Activated CD8-positive, alpha-beta memory T cell treated with anti-CD3 and anti-CD28 coated beads, Interleukin-2, amount 10 ng/mL, durations not matched to agents 7 days and 5 days (primary cell): Measurements from ENCODE around the gene AOPEP. TPM values are rescaled to one million over a fixed set of nuclear protein-coding genes. Genes with fewer than 3 reads are reported as not detected.

Experiments
- ATAC-seq: fragments of 150-1000 bp; cut with Tn5 transposase; one replicate; pipeline ENCODE4 v1.10.0; 2021; ENCODE audit warnings: moderate library complexity
- CTCF ChIA-PET: fragments of 350-600 bp; sonication (Branson Sonifier 250); formaldehyde crosslinking; loops from one replicate; lab custom pipeline; 2021; ENCODE audit warnings: antibody characterized with exemption; lab: Charles Lee
- DNase-seq: peaks from one replicate; pipeline ENCODE4 v3.0.0-alpha.2; 2020
- H3K27ac Mint-ChIP-seq: one replicate; pipeline ENCODE4 v1.8.0; 2021; ENCODE audit warnings: mild to moderate bottlenecking, mixed read lengths
- H3K27me3 Mint-ChIP-seq: one replicate; pipeline ENCODE4 v1.8.0; 2021; ENCODE audit warnings: mixed read lengths
- H3K36me3 Mint-ChIP-seq: one replicate; pipeline ENCODE4 v1.8.0; 2021; ENCODE audit warnings: mild to moderate bottlenecking, mixed read lengths
- H3K4me1 Mint-ChIP-seq: one replicate; pipeline ENCODE4 v1.8.0; 2021; ENCODE audit warnings: mixed read lengths
- H3K4me3 Mint-ChIP-seq: one replicate; pipeline ENCODE4 v1.8.0; 2021; ENCODE audit warnings: mild to moderate bottlenecking, moderate library complexity, mixed read lengths
- H3K9me3 Mint-ChIP-seq: one replicate; pipeline ENCODE4 v1.8.0; 2022; ENCODE audit warnings: low read depth, mixed read lengths
- microRNA-seq: library from miRNA; unstranded; fragments of <30 nt; microRNA quantifications from one replicate; pipeline ENCODE4 v1.2.0, GENCODE V29; 2022
- total RNA-seq, 2 experiments: library from RNA; stranded (reverse); gene quantifications; one replicate each; pipeline ENCODE4 v1.2.3, GENCODE V29; 2021

AOPEP gene
- total RNA-seq, 2 experiments from 2014 or later: 9.8 to 13.7 TPM

DNA sequence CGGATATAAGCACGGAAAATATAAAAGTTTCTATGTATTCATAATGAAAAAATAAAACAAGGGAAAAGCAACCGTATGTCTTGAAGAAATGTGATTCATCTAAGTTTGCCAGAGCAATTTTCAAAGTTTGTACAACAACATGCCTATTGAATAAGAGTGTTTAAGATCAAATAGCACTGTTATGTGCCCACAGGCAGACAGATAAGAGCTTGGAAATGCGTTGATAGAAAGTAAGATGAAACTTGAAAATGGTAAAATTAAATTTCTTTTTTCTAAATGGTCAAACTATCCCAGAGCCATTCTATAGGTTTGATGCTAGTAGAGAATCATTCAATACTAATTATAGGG, 401.7 kb downstream of the AOPEP start:
- Mint-ChIP-seq H3K4me3 (no peak overlapping the region), H3K4me1 (no peaks in the 10 kb centered on the region), H3K27me3 (no peaks in the 10 kb centered on the region), H3K9me3 (no peaks in the 10 kb centered on the region), H3K36me3 (no peaks in the 10 kb centered on the region), H3K27ac (no peak overlapping the region)
- no peak for ATAC-seq
- CTCF ChIA-PET: interaction anchor here (0.6 to 7.6 kb wide), 38 partner anchors 9 to 611 kb away, joined by 3 to 110 read pairs (median 4); partner anchors contain the start of gene AOPEP
- no peak for DNase-seq

DNA sequence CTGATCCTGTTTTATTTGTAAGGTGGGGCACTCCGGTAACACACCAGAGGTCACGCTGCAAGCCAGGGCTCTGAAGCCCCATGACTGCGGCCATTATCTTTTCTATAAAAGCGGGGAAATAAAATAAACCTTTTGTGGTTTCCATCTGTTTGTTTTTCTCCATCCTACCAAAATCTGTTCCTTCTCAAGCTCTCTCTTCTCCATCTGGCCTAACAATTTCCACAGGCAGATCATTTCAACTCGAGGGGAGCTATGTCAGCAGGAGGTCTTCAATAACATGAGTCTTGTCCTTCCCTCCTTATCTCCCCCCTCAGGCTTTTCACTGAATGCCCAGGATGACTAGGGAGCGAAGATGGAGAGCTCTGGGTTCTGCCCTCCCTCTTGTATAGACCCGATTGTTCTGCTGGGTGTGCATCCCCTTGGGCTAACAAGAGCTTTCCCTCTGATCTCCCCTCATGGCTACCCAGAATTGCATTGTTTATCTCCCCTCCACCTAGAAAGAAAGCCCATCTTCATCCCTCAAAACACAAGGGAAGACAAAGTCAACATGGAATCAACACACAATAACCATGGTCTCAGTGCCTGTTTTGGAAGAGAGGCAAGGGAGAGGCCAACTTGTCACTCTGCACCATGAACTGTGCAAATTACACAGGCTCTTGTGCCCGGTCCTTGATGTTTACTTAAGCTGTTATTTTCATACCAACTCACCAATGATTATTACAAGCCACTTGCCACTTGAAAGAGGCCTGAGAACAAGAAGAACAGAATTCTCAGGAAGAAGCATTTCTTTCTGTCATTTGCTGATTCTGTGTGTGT, 403.2 kb downstream of the AOPEP start:
- no peak for DNase-seq
- no peaks in the 10 kb centered on the region for H3K36me3 Mint-ChIP-seq
- no peaks in the 10 kb centered on the region for H3K9me3 Mint-ChIP-seq
- no peak overlapping the region for H3K4me3 Mint-ChIP-seq
- H3K4me1 Mint-ChIP-seq: no peaks in the 10 kb centered on the region
- no peak overlapping the region for H3K27ac Mint-ChIP-seq
- CTCF ChIA-PET: interaction anchor here (1.2 to 7.6 kb wide), 8 partner anchors 11 to 609 kb away, joined by 3 to 110 read pairs (median 12); no protein-coding TSS in a partner anchor
- ATAC-seq: no peak
- no peaks in the 10 kb centered on the region for H3K27me3 Mint-ChIP-seq

DNA sequence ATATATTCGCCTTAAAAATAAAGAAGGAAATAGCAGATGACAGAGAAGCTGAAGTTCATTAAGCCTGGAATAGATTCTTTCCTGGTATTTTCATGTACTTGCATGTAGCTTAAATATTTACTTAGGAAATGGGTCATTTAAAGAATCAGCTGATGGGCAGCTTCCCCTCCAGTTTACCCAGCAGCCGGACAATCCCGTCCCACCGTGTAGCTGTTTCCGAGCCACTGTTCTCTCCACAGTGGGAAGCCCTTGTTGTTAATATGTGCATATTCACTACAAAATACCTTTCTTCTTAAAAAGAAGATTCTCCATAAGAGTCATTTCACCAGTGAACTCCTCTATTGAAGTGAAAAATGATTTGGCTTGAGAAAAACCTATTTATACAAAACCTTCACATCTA, 404.0 kb downstream of the AOPEP start:
- H3K27me3 Mint-ChIP-seq: no peaks in the 10 kb centered on the region
- H3K36me3 Mint-ChIP-seq: peaks cover 2% of the 10 kb centered on the region
- ATAC-seq (no peak), DNase-seq (no peak)
- H3K4me3 Mint-ChIP-seq: no peak overlapping the region
- no peaks in the 10 kb centered on the region for H3K4me1 Mint-ChIP-seq
- H3K9me3 Mint-ChIP-seq: no peaks in the 10 kb centered on the region
- CTCF ChIA-PET: interaction anchor here (0.8 to 7.6 kb wide), 20 partner anchors 12 to 1102 kb away, joined by 3 to 110 read pairs (median 4); no protein-coding TSS in a partner anchor
- no peak overlapping the region for H3K27ac Mint-ChIP-seq

DNA sequence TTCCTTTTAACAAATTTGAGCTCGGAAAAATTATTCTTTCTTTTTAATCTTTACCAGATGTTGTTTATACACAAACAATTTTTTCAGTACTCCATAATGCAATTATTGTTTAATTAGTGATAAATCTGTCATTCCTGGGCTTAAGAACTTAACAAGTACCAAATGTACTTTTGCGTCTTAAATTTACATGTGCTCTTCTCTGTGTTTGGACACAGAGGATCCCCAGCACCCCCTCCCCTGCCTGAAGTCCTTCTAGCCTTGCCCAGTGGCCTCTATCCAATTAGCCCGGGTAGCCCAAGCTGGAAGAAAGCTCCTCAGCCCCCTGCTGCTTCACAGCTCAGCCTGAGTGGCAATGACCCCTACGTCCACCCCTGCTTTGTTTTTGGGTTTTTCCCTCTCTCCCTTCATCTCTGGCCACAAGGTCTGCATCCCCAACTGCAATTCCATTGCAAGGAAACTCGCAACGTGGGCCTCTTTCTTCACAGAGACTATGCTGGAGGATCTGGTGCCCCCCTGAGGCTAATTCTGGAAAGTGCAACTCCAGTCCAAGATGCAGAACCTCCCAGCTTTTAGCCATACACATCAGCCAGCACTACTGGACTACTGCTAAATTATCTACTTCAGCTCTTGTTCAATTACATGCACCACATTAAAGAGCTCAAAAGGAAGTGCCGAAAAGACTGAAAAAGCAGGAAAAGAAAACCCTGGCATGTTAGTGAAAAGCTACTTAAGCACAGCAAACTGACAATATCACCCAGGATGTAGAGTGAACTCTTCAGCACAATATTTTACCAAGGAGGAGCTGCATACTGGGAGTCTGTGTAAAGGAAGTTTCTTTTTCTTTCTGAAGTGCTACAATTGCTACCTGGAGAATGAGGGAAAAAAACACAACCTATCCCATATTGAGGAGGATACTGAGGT, 404.8 kb downstream of the AOPEP start:
- CTCF ChIA-PET: interaction anchor here (0.6 to 7.6 kb wide), 31 partner anchors 11 to 1101 kb away, joined by 3 to 110 read pairs (median 3); no protein-coding TSS in a partner anchor
- Mint-ChIP-seq H3K4me3 (no peak overlapping the region), H3K27me3 (no peaks in the 10 kb centered on the region), H3K4me1 (no peaks in the 10 kb centered on the region), H3K36me3 (peaks cover 2% of the 10 kb centered on the region), H3K27ac (no peak overlapping the region), H3K9me3 (no peaks in the 10 kb centered on the region)
- ATAC-seq: no peak
- peak; percentile 61 for DNase-seq

DNA sequence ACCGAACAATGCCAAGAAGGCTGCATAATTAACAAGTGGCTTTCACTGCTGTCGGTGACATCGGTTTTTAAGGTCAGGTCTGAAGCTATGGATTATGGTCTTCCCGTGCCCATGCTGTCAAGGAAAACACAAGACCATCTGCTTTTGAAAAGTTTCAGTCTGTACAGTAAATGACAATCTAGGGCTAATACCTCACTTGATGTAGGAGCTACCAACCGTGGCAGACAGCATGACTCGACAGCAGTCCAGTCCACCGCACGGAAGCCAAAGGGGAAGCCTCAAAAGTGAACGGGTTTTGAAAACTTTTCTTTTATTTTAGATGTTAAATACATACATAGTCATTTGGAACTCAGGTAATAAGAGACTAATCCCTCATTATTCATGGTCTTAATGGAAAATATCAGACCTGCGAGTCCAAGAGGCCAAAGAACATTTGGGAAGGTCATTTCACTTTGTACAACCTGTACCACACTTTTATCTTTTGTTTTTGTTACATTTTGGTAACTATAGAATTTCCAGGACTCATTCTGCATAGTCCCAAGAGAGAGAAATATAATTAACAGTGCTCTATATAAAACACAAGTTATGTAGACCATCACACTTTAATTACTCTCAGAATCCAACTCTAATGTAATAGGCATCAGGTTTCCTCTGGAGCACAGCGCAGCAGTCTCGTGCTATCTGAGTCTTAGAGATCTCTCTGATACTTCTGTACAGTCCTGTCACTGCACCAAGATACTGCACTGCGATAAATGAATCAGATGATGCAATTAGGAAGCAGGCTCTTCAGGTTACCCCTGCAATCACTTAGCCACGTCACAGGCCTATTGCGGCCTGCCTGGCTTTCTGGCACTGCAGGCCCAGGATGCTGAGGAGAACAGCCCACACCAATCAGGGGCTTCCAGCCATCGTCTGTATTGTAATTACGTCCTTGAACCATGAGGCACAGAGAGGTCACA, 406.1 kb downstream of the AOPEP start:
- Mint-ChIP-seq H3K4me3 (no peak overlapping the region), H3K9me3 (no peaks in the 10 kb centered on the region), H3K36me3 (peaks cover 2% of the 10 kb centered on the region), H3K4me1 (no peaks in the 10 kb centered on the region), H3K27me3 (no peaks in the 10 kb centered on the region), H3K27ac (no peak overlapping the region)
- ATAC-seq (no peak), DNase-seq (no peak)
- CTCF ChIA-PET: interaction anchor here (1.2 to 7.6 kb wide), 8 partner anchors 16 to 464 kb away, joined by 3 to 110 read pairs (median 6); no protein-coding TSS in a partner anchor

DNA sequence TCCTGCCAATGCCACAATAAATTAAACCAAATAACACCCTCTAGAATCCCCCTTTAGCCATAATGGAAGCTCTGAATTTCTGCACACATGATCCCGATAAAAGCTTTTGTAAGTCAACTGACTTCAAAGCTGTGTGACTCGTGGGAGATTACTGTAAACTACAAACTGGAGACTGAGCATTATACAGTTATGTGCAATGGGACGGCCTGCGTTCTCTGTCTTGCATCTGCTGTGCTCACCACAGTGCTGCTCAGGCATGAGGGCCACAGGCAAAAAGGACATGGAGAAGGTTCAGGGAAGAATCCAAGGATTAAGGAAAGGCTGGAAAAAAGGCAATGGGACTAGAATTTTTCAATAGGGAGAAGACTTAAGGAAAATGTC, 406.8 kb downstream of the AOPEP start:
- Mint-ChIP-seq H3K9me3 (no peaks in the 10 kb centered on the region), H3K27ac (no peak overlapping the region), H3K27me3 (no peaks in the 10 kb centered on the region), H3K4me3 (no peak overlapping the region), H3K4me1 (no peaks in the 10 kb centered on the region), H3K36me3 (peaks cover 2% of the 10 kb centered on the region)
- DNase-seq: no peak
- ATAC-seq: no peak
- CTCF ChIA-PET: no interaction called here

DNA sequence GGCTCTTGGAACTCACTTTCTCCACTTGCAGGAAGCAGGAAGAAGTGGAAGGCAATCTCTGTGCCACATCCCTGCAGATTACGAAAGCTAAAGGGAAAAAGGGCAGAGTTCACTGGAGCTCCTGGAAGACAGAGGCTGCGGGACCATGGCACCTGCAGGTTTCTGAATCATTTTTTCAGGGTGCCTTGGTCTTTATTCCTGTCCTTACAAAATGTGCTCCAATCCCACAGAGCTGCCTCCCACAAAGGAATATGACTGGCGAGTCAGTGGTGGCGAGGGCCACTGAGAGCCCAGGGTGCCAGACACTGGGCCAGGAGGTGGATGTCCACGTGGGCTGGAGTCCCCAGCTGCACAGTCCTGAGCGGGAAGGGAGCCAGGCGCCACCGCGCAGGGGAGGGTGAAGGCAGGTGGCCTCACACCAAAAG, 408.0 kb downstream of the AOPEP start:
- DNase-seq (no peak), ATAC-seq (no peak)
- no peaks in the 10 kb centered on the region for H3K27me3 Mint-ChIP-seq
- no peaks in the 10 kb centered on the region for H3K4me1 Mint-ChIP-seq
- peaks cover 2% of the 10 kb centered on the region for H3K36me3 Mint-ChIP-seq
- no peak overlapping the region for H3K27ac Mint-ChIP-seq
- no peak overlapping the region for H3K4me3 Mint-ChIP-seq
- no peaks in the 10 kb centered on the region for H3K9me3 Mint-ChIP-seq
- CTCF ChIA-PET: interaction anchor here (1.0 kb wide), 1 partner anchor 33 kb away, joined by 3 read pairs; no protein-coding TSS in a partner anchor

DNA sequence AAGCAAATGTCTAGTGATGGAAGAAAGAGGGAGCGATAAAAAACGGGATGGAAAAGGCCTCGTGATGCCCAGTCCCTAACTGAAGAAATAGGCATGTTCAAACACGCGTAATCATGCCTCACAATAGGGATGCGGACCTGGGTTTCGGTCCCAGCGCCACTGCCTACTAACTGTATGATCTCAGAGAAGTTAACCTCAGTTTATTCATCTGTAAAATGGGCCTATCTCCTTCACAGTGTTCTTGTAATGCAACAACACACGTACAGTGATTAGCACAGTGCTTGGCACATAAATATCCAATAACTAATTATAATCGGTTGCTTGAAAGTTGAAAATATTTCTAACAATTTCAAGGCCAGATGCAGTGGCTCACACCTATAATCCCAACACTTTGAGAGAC, 409.3 kb downstream of the AOPEP start:
- H3K27ac Mint-ChIP-seq: no peak overlapping the region
- CTCF ChIA-PET: no interaction called here
- no peaks in the 10 kb centered on the region for H3K27me3 Mint-ChIP-seq
- no peak overlapping the region for H3K4me3 Mint-ChIP-seq
- no peaks in the 10 kb centered on the region for H3K4me1 Mint-ChIP-seq
- no peak for DNase-seq
- no peak for ATAC-seq
- no peaks in the 10 kb centered on the region for H3K9me3 Mint-ChIP-seq
- H3K36me3 Mint-ChIP-seq: peaks cover 2% of the 10 kb centered on the region

Small RNA genes within 50 kb of the gene (microRNA-seq; reads per million reads assigned to microRNA genes)
- gene MIR2278: 9.8 reads per million, percentile 30 among the genes with 10 or more reads in this experiment
- 1,583 reads per million, percentile 87 among the genes with 10 or more reads in this experiment for gene MIR23B
- not detected for gene MIR24-1
- 353 reads per million, percentile 78 among the genes with 10 or more reads in this experiment for gene MIR27B
- gene MIR3074: not detected
- not detected for gene MIR6081

Other genes starting within 250 kb of the AOPEP start
- not detected for gene PCAT7, start 171.6 kb upstream of the AOPEP start, total RNA-seq
- not detected for gene FBP2, start 132.9 kb upstream of the AOPEP start, total RNA-seq
- gene FBP1, start 87.2 kb upstream of the AOPEP start, total RNA-seq: under 1 TPM; 0.26 to 0.30 TPM